HL-60 (cell line): Measurements from ENCODE around the gene DTD2.

Experiments used
- GABPA ChIP-seq: IDR thresholded peaks from 2 replicates; pipeline ENCODE4 v1.6.1; 2012; ENCODE audit warnings: low read depth
- POLR2AphosphoS5 ChIP-seq: IDR thresholded peaks from 2 replicates; pipeline ENCODE4 v1.6.1; 2012; ENCODE audit warnings: low read depth
- REST ChIP-seq: IDR thresholded peaks from 2 replicates; pipeline ENCODE4 v1.6.1; 2012; ENCODE audit warnings: low read depth; ENCODE audit not compliant: insufficient replicate concordance
- SPI1 ChIP-seq: IDR thresholded peaks from 2 replicates; pipeline ENCODE4 v1.6.1; 2012; ENCODE audit warnings: low read depth, mild to moderate bottlenecking, borderline replicate concordance
- TF ChIP-seq, protein P1 (sequence below): IDR thresholded peaks from one replicate; pipeline ENCODE4 v1.5.1; 2011; ENCODE audit warnings: low read length, control low read depth, inconsistent platforms; ENCODE audit not compliant: insufficient read depth

DNA sequence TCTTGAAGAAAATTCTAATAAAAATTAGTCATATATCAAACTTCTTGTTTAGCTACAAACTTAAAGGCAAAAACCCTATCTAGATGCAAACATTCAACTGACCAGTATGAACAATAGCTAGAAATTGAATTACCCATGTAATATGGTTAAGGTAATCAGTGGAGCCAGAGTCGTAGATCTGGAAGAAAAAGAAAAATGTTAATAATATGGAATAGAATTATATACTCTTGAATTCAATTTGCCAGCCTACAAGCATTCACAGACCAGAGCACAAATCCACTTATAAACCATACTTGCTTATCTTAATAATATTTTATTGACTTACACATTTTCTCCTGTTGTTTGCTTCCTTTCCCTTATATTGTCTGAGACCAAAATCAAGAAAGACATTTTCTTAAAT is 29.3 kb downstream of the DTD2 start:
- TF ChIP-seq, protein P1, sequence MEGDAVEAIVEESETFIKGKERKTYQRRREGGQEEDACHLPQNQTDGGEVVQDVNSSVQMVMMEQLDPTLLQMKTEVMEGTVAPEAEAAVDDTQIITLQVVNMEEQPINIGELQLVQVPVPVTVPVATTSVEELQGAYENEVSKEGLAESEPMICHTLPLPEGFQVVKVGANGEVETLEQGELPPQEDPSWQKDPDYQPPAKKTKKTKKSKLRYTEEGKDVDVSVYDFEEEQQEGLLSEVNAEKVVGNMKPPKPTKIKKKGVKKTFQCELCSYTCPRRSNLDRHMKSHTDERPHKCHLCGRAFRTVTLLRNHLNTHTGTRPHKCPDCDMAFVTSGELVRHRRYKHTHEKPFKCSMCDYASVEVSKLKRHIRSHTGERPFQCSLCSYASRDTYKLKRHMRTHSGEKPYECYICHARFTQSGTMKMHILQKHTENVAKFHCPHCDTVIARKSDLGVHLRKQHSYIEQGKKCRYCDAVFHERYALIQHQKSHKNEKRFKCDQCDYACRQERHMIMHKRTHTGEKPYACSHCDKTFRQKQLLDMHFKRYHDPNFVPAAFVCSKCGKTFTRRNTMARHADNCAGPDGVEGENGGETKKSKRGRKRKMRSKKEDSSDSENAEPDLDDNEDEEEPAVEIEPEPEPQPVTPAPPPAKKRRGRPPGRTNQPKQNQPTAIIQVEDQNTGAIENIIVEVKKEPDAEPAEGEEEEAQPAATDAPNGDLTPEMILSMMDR = no peak
- no peak for TF ChIP-seq REST
- TF ChIP-seq POLR2AphosphoS5 = no peak
- no peak for TF ChIP-seq GABPA
- TF ChIP-seq SPI1 = no peak
